Mesothelial cell of epicardium (in vitro differentiated cells): ENCODE data around the gene SS18L1. TPM values are rescaled to one million over a fixed set of nuclear protein-coding genes. Genes with fewer than 3 reads are reported as not detected.

Source experiments
- DNase-seq, 2 experiments: peaks; one replicate each; pipeline ENCODE4 v3.0.0; 2021; ENCODE audit warnings: low spot score in 2 of 2; ENCODE audit not compliant: unreplicated experiment in 2 of 2
- H3K27ac Mint-ChIP-seq: 2 replicates; pipeline ENCODE4 v1.8.0; 2021; ENCODE audit warnings: mixed read lengths
- H3K27me3 Mint-ChIP-seq: 2 replicates; pipeline ENCODE4 v1.8.0; 2021; ENCODE audit warnings: low read depth, mixed read lengths
- H3K36me3 Mint-ChIP-seq: 2 replicates; pipeline ENCODE4 v1.8.0; 2021; ENCODE audit warnings: mixed read lengths
- H3K4me1 Mint-ChIP-seq: 2 replicates; pipeline ENCODE4 v1.8.0; 2021; ENCODE audit warnings: mixed read lengths
- H3K4me3 Mint-ChIP-seq: 2 replicates; pipeline ENCODE4 v1.8.0; 2021; ENCODE audit warnings: mild to moderate bottlenecking, moderate library complexity, mixed read lengths
- H3K9me3 Mint-ChIP-seq: 2 replicates; pipeline ENCODE4 v1.8.0; 2021; ENCODE audit warnings: mixed read lengths
- total RNA-seq: library from RNA; stranded (reverse); gene quantifications from 3 replicates; pipeline ENCODE4 v1.2.1, GENCODE V29; 2021
- TF ChIP-seq, protein P1 (sequence below): fragments of 200-600 bp; sonication (generic); IDR thresholded peaks from one replicate; pipeline ENCODE4 v1.5.0; 2021; ENCODE audit warnings: antibody characterized with exemption; ENCODE audit not compliant: unreplicated experiment

The SS18L1 gene
- total RNA-seq, 1 donor from 2014 or later = 27.5 TPM

DNA sequence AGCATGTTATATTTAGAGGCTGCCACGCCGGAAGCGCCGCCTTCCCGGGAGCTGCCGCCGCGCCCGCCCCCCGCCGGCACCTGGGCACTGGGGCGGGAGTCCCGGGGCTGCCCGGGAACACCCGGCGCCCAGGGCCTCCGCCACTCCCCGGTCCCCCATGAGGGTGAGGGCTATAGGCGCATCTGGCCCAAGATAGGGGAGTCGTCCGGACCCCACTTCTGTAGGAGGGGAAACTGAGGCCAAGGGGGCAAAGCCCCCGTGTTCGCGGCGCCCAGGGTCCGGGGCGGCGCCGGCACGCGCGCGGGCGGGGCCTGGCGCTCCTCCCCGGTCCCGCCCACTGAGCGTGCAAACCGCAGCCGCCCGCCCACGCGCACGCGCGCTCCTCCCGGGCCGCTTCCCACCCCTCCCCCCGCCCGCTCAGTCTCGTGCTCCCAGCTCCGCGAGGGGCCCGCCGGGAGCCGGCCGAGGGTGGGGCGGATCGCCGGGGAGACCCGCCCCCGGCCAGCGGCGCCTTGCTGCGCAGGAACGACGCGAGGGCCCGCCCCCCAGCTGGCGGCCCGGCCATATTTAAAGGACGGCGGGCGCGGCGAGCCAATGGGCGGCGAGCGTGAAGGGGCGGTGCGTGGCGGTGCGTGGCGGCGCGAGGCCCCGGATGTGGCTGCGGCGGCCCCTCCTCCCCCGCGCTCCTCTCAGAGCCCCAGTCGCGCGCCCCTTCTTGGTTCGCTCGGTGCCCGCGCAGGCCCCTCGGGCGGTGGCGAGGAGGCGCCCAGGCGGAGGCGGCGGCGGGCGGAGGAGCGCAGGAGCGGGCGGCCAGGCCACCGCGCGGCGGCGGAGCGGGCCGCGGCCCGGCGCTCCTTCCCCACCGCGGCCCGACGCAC lies 21.6 kb upstream of the SS18L1 start, which contains the start of gene LSM14B:
LSM14B (plus strand) TSS at position 700 of the 878 bp plus-strand sequence. CDS start 192 bp downstream, outside the sequence.
- no peaks in the 10 kb centered on the region for H3K9me3 Mint-ChIP-seq
- peak; percentile 97 to 98 for DNase-seq
- H3K4me3 Mint-ChIP-seq = peak within 1 kb of the TSS; percentile 84
- peaks cover 9% of the 10 kb centered on the region for H3K36me3 Mint-ChIP-seq
- TF ChIP-seq, protein P1, sequence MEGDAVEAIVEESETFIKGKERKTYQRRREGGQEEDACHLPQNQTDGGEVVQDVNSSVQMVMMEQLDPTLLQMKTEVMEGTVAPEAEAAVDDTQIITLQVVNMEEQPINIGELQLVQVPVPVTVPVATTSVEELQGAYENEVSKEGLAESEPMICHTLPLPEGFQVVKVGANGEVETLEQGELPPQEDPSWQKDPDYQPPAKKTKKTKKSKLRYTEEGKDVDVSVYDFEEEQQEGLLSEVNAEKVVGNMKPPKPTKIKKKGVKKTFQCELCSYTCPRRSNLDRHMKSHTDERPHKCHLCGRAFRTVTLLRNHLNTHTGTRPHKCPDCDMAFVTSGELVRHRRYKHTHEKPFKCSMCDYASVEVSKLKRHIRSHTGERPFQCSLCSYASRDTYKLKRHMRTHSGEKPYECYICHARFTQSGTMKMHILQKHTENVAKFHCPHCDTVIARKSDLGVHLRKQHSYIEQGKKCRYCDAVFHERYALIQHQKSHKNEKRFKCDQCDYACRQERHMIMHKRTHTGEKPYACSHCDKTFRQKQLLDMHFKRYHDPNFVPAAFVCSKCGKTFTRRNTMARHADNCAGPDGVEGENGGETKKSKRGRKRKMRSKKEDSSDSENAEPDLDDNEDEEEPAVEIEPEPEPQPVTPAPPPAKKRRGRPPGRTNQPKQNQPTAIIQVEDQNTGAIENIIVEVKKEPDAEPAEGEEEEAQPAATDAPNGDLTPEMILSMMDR = no peak
- H3K27ac Mint-ChIP-seq = peak within 1 kb of the TSS; percentile 94
- peaks cover 18% of the 10 kb centered on the region for H3K4me1 Mint-ChIP-seq
- H3K27me3 Mint-ChIP-seq = peaks cover 24% of the 10 kb centered on the region

DNA sequence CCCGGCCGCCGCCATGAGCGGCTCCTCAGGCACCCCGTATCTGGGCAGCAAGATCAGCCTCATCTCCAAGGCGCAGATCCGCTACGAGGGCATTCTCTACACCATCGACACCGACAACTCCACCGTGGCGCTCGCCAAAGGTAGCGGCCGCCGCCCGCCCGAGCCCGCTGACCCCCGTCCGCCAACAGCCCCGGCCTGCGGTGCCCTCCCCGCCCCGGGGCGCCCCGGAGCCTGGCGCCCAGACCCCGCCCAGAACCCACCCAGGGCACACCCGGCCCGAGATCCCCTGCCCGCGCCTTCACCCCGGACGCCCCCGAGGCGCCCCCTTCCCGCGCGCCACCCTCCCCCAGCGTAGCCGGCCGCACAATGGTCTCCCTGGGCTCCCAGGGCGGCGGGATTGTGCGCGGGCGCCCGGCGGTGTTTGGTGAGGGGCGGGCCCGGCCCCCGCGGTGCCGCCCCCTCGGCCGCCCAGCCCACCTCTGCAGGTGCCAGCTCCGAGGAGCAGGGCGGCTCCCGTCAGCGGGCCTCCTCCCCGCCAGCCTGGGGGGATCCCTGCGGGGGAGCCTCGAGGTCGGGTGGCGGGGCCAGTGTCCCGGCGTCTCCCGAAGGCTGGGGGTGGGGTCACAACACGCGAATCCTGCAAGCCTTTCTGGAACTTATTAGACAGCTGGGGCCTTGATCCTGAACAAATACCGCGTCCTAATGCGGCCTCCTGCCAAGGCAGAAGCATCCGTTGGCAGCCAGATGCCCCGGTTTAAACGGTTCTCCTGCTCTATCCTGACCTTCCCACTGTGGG lies 20.7 kb upstream of the SS18L1 start:
- peak; percentile 44 to 65 for DNase-seq
- TF ChIP-seq, protein P1 = no peak
- H3K27me3 Mint-ChIP-seq = peaks cover 16% of the 10 kb centered on the region
- H3K9me3 Mint-ChIP-seq = no peaks in the 10 kb centered on the region
- H3K4me1 Mint-ChIP-seq = peaks cover 18% of the 10 kb centered on the region
- H3K27ac Mint-ChIP-seq = peak overlapping the region; percentile 86
- peaks cover 14% of the 10 kb centered on the region for H3K36me3 Mint-ChIP-seq
- H3K4me3 Mint-ChIP-seq = peak overlapping the region; percentile 84

- peaks cover 19% of the 10 kb centered on the region for H3K36me3 Mint-ChIP-seq
- H3K27me3 Mint-ChIP-seq = peaks cover 10% of the 10 kb centered on the region
- peak overlapping the region; percentile 86 for H3K27ac Mint-ChIP-seq
- H3K9me3 Mint-ChIP-seq = no peaks in the 10 kb centered on the region
- H3K4me3 Mint-ChIP-seq = peak overlapping the region; percentile 84
- TF ChIP-seq, protein P1 = no peak
- peaks cover 18% of the 10 kb centered on the region for H3K4me1 Mint-ChIP-seq
- no peak for DNase-seq
These were observed 20.0 kb upstream of the SS18L1 start for GRCh38 chr20:62123450-62124118.

DNA sequence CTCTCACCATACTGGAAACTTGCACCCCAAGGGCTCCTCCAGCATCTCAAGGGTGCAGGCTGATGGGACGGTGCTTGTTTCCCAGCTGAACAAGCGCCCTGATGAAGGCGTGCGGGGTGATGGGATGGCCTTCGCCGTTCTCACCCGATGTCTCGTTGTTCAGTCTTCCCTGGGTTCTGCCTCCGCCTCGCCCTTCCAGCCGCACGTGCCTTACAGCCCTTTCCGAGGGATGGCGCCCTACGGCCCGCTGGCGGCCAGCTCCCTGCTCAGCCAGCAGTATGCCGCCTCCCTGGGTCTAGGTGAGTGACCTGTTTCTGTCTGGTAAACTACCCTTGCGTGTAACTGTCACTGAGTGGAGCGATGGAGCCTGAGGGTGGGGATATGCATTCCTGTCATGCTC lies 17.4 kb upstream of the SS18L1 start:
- Mint-ChIP-seq H3K27ac (no peak overlapping the region), H3K9me3 (no peaks in the 10 kb centered on the region), H3K4me1 (peaks cover 16% of the 10 kb centered on the region), H3K27me3 (no peaks in the 10 kb centered on the region), H3K4me3 (no peak overlapping the region), H3K36me3 (peaks cover 34% of the 10 kb centered on the region)
- DNase-seq = no peak
- TF ChIP-seq, protein P1 = no peak

GRCh38 chr20:62127799-62128198 lies 15.8 kb upstream of the SS18L1 start:
- H3K27me3 Mint-ChIP-seq = no peaks in the 10 kb centered on the region
- TF ChIP-seq, protein P1 = no peak

More at GRCh38 chr20:62127799-62128198, 15.8 kb upstream of the SS18L1 start:
- H3K4me1 Mint-ChIP-seq = peaks cover 14% of the 10 kb centered on the region
- no peak overlapping the region for H3K27ac Mint-ChIP-seq
- H3K9me3 Mint-ChIP-seq = no peaks in the 10 kb centered on the region
- peaks cover 44% of the 10 kb centered on the region for H3K36me3 Mint-ChIP-seq
- H3K4me3 Mint-ChIP-seq = no peak overlapping the region
- no peak for DNase-seq
